GM11168 (cell line): ENCODE results near the gene CRTC3.

ENCODE experiments used
- in situ Hi-C: fragments of 300-500 bp; cut with MboI; formaldehyde crosslinking; loops from one replicate; pipeline ENCODE4 v1.12.0; 2022; ENCODE audit warnings: low sequenced_read_pairs; ENCODE audit not compliant: unreplicated experiment

Gene CRTC3

DNA sequence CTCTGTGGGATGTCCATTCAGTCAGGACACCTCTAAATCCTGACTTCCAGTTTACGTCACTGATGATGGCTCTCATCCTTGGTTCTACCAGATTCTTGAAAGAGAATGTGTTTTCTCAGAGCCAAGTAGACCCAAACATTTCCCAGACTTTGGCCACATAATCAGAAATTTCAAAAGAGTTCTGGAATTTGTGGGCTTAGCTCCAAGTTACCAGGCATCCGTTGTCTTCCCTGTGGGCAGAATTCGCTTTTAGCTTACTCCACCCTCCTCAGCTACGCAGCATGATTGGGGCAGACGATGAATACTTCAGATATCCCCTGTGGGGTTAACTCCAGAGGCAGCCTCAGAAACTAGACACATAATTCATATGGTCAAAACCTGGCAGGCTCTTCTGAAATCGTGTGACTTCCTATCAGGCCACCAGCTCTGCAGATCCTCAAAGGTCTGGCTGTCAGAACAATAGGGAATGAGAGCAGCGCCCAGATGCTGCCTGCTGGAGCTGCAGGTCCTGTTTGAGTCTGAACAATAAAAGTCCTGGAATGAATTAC is 30.6 kb downstream of the CRTC3 start:
- in situ Hi-C loops = no loop called here

DNA sequence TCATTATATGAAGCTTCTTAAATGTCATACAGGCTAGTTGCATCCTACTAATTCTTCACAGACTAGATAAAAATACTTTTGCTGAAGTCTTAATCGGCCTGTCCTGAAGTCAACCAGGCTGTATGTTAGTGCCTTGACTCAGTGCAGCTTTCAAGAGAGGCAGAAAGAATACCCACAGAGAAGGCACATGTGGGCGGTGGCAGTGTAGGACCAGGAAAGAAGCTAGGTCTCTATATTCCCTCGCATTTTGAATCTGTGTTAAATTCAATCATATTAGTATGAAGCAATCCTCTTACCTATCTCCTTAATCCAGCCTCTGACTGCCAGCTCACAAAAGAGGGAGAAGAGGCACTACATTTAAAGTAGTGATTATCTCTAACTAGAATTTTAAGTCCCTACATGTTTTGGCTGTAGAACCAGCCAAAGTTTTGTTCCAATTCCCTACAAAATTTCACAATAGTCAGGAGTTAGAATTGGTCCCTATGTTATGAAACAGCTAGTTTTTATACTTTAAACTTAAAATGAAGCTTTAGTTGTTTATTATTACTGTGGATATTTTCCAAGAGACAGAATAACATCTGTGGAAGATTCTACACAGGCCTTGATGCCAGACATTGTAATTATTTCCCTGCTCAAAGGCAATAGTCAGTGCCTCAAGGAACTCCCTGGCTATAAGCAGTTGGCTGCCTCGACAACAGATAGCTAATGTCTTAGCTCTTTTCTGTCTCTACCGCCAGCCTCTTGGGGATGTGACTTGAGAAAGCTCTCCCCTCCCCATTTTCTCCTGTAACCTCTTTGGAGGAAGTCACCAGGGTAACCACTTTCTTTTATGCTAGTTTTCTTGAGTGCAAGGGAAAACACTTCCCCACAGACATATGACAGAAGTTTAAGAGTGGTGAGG is 31.9 kb downstream of the CRTC3 start:
- in situ Hi-C loops = no loop called here

DNA sequence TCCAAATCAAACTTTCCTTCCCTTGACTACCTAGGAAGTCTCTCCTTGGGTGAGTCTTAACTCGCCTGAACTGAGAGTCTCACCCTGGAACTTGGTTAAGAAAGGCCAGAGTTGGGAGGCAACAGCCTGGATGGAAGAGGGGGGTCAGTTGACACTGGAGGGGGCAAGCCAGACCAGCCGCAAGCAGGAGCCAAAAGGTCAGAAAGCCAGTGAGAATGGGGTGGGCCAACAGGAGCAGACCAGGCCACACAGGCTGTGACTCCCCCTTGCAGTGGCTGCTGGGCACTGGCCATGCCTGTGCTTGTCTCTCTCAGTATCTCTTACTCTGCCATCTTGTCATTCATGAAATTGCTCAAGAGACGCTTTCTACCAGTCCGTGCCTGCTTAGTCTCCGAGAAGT is 32.9 kb downstream of the CRTC3 start:
- in situ Hi-C loops = no loop called here

DNA sequence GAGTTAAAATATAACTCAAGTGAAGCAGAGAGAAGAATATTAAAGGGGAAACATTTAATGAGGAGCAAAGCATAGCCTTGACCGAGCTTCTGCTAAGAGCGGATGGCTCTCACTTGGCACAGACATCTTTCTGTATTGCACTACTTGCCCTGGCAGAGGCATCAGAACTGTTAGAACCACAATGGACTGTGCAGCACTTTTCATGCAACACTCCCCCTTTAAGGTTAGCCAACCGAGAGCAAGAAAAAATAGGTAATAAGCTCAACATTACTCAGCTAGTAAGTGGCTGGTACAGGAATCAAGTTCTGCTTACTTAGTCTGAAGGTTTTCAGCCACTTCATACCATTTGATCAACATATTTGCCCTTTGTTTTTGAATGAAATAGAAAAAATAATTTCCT is 33.7 kb downstream of the CRTC3 start:
- in situ Hi-C loops = no loop called here

DNA sequence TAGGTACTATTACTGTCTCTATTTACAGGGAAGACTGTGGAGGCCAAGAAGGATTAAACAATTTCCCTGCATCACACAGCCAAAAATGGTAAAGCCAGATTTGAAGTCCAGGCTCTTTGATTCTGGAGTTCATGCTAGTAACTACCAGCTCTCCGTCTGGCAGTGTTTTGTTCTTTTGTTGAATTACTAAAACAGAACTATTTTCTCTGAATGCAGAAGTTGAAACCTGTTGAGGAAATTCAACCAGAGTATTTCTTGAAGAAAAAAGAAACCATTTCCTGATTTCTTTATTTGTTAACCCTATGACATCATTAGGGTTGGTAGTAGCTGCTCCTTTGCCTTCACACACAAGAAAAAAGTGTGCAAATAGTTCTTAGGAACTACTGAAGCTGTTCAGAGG is 34.3 kb downstream of the CRTC3 start:
- in situ Hi-C loops = no loop called here

DNA sequence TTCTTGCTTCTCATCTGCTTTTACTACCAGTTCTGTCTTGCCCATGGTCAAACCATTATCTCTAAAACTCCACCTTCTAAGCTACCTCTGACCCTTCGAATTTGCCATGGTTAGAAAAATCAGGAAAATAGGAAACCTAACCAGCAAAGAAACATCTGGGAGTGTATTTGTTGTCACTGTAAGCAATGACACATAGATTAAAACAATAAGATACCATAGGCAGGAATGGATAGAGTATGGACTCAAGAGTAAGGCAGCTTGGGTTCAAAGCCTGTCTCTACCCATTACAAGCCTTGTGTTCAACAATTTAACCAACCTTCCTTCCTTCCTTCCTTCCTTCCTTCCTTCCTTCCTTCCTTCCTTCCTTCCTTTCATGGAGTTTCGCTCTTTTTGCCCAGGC is 34.9 kb downstream of the CRTC3 start:
- in situ Hi-C loops = no loop called here

DNA sequence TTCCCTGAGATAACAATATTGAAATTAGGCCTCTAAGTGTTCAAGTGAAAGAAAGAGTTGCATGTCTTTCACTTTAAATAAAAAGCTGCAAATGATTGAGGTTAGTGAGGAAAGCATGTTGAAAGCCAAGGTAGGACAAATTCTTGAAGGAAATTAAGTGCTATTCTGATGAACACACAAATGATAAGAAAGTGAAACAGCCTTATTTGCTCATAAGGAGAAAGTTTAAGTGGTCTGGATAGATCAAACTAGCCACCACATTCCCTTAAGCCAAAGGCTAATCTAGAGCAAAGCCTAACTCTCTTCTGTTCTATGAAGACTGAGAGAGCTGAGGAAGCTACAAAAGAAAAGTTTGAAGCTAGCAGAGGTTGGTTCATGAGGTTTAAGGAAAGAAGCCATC is 36.1 kb downstream of the CRTC3 start:
- in situ Hi-C loops = no loop called here

DNA sequence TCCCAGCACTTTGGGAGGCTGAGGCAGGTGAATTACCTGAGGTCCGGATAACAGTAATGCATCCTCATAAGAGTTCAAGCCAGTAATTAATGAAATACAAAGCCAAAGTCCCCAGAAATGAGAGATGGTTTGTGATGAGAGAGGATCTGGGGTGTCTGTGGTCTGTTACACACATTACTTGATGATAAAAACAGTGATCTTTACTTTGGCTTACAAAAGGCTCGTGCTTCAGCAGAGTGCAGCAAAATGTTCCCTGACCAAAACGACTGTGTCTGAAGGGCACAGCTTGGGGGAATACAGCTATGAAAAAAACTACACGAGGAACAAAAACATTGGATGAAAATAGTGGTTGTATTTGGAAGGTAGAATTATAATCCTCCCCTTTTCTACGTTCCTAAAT is 40.9 kb downstream of the CRTC3 start:
- in situ Hi-C loops = no loop called here

DNA sequence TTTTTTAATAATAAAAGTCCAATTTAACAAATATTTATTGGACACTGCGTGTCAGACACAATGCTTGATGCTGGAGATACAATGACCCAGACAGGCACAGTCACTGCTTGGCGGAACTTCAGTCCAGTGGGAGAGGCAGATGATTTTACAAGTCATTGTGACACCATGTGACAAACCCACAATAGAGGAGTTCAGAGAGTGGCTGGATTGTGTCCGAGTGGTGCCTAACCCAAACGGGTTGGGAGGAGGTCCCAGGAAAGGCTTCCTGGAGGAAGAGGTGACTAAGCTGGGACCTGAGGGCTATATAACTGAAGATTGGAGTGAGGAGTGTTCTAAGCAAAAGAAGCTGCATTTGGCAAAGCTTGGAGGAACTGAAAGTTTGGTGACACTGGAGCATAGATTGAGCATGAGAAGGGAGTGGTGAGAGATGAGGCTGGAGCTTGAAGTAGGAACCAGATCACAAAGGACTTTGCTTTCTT is 41.4 kb downstream of the CRTC3 start:
- in situ Hi-C loops = no loop called here

DNA sequence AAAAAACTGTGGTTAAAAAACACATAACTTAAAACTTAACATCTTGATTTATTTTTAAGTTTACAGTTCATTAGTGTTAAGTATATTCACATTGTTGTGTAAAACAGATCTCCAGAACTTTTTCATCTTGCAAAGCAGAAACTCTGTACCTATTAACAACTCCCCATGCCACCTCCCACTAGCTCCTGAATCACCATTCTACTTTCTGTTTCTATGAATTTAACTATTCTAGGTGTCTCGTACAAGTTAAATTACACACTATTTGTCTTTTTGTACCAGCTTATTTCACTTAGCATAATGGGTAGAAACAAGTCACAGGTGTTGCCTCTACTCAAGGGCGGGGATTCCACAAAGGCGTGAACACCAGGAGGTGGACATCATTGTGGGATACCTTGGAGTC is 43.2 kb downstream of the CRTC3 start:
- in situ Hi-C loops = no loop called here

DNA sequence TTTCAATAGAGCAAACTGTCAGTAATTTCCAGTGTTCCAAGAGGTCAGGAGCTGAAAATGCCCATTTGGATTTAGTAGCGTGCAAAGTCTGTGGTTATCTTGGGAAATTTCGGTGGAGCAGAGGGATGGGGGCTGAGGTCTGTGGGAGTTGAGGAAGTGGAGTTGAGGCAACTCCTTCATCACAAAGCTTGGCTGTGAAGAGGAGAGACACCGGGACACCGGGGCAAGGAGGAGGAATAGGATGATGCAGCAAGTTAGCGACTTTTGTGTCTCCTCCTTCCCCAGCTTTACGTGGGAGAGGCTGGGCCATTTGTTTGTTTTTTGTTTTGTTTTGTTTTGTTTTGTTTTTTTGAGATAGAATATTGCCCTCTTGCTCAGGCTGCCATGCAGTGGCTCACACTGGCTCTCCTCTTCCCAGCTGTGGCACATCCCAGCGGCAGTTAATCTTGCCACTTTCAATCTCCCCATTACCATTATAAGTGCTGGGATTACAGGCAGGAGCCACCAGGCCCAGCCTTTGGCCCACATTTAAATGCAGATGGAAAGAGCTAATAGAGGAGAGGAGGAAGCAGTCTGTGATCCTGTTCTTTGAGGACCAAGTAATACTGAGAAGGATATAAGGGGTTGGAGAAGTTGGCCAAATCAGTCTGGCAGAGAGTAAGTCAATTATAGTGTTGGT is 47.1 kb downstream of the CRTC3 start:
- in situ Hi-C loops = no loop called here

DNA sequence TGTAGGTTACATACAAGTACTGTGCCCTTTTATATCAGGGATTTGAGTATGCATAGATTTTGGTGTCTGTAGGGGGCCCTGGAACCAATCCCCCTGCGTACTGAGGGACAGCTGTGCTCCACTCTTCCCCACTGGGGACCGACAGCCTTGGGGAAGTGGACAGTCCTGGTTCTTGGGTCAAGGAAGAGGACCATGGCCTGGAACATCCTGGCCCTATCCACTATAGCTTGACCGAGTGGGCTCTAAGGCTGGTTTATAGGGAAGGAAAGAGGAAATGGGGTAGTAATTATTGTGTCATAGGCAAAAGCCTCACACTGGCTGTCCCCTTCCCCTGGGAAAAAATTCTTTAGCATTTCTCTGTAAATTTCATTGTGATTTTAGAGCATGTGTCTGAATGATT is 49.5 kb downstream of the CRTC3 start:
- in situ Hi-C loops = no loop called here

DNA sequence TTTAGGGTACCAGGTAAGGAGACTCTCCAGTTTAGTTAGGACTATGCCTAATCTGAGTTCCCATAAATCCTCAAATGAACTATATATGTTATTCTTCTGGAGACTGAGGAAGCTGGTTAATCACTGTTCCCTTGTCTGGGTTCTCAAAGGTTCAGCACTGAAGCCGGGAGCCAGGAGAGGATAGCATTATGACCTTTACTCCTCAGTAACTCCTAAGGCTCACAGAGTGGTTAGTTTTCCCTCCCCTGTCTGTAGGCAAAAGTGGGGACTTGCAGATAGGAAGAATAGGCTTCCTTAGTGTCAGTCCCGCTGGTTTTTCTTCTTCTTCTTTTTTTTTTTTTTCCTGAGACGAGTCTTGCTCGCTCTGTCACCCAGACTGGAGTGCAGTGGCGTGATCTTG is 50.4 kb downstream of the CRTC3 start:
- in situ Hi-C loops = no loop called here

DNA sequence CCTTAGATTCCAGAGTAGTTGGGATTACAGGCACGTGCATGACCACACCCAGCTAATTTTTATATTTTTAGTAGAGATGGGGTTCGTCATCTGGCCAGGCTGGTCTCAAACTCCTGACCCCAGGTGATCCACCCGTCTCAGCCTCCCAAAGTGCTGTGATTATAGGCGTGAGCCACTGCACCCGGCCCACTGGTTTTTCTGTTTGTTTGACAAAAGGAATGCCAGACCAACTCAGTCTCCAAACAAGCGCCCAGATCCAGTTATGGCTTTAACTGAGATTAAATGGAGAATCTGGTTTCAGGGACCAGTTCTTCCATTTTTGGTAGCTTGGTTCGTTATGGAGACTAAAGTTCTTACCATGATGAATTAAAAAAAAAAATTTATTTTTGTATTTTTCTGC is 50.8 kb downstream of the CRTC3 start:
- in situ Hi-C loops = no loop called here

DNA sequence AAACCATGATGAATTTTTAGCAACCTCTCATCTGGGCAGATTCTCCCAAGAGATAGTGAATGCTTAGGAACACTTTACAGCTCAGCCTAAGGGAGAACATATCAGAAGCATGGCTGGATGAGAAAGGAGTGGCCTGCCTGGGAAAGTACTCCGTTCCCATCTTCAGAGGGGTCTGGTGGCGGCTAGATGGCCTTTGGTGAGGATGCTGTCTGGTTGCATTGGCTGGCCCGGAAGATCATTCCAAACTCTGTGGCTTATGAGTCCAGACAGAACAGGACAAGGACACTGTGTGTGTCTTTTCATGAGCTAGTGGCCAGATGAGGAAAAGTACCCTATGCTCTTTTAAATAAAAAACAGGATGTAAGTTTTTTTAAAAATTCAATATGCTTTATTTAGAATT is 51.2 kb downstream of the CRTC3 start:
- in situ Hi-C loops = no loop called here

DNA sequence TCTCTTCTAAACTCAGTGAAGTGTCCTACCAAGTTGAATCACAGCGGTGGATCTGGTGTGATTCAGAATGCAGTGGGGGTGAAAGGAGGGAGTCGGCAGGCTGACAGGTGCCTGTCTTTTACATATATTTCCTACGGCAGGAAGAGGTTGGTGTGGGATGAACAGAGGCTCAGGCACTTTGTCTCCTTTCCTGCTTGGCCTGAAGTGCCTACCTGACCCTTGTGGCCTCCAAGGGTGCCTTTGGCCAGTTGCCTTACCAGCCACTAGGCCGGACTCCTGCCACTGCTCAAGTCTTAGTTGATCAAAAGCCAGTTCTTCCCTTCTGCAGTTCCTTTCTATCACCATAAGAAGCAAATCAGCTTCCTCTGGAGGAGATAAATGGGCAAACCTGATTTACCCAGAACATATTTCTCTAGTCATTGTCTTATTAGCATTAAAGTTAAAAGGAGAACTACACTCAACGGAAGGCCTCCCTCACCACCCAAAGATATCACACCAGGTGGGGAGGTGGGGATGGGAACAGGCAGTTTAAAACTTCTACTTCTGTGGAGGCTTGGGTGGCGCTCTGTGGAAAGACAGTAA is 52.1 kb downstream of the CRTC3 start:
- in situ Hi-C loops = no loop called here

DNA sequence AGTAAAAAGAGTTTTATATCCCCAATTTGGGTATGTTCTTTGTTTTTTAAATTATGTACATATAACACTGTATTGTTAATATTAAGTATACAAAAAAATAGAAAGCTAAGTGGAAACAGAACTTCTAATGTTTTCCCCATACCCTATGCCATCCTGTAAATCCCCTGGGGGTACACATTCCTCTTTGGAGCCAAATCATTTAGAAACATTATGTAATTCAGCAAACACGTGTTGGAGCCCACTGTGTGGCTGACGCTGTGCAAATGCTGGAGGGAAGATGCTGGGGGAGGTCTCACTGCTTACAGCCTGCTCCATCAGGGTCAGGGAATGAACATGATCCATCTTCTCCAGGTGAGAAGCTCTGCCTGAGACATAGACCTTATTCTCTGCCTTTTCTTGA is 52.8 kb downstream of the CRTC3 start:
- in situ Hi-C loops = no loop called here

DNA sequence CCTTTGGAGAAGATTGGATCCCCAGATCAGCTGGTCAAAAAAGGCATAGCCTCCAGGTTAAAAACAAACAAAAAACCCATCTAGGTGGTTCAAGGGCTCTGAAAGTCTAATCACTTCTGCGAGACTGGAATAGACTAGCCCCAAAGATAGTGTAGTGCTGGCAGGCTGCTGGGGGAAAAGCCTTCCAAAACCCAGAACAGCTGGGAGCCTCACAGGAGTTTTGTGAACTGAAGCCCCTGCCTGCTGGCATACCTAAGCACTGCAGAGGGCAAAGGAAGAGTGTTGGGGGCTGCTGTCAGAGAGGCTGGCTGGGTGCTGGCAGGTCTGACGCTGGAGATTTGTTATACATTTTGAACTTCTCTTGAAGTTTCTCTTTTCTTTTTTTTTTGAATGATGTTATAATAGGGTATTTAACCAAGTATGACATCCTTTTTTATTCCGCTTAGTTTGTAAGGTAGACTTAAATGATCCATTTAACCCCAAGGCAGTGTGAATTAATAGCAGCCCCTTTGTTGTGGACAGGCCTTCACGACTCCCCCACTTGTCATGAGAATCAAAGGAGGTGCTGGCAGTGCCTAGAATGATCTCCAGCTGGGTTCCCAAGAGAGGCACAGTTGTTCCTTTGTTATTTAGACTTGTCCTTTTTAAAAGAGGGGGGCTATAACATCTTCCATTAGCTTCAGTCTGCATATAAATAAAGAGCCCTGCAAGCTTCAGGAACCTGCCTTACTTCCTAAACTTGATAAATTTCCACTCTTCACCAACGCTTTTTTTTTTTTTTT is 53.9 kb downstream of the CRTC3 start:
- in situ Hi-C loops = no loop called here

DNA sequence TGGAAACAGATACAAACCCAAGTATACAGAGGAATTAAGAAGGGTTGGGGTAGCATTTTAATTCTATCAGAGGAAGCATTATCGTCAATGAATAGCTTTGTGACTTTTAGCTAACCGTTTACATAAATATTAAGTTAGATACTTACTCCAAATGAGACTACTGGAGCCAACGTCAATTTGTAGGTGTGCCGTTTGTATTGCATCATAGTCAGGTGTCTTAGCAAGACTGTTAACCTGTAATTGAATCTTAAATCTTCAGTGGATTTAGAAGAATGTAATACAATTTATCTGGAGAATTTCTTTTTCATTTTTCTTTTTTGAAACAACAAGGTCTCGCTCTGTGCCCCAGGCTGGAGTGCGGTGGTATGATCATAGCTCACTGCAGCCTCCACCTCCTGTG is 55.1 kb downstream of the CRTC3 start:
- in situ Hi-C loops = no loop called here

DNA sequence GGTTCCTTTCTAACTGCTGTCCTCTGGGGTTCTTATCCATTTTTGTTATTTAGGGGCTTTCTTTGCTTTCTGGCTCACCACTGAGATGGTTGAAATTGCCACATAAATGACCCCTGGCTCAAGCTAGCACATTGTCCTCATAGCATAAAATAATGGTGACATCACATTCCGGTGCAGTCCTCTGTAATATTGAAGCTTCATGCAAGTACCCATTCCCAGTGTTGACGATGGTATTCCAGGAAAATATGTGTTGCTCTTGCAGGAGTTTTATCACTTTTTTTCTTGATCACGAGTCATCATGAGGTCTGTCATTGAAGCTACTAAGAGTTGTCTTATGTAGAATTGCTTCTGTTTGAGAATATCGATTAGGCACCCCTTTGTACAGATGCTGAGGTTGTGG is 56.1 kb downstream of the CRTC3 start:
- in situ Hi-C loops = no loop called here
